GM12801 (cell line): ENCODE data around the gene ROBO2.

Experiments
- TF ChIP-seq, protein P1 (sequence below): IDR thresholded peaks from one replicate; pipeline ENCODE4 v1.5.1; 2011; ENCODE audit warnings: control low read depth; ENCODE audit not compliant: insufficient read length; ENCODE audit errors: extremely low read depth

Gene ROBO2

DNA sequence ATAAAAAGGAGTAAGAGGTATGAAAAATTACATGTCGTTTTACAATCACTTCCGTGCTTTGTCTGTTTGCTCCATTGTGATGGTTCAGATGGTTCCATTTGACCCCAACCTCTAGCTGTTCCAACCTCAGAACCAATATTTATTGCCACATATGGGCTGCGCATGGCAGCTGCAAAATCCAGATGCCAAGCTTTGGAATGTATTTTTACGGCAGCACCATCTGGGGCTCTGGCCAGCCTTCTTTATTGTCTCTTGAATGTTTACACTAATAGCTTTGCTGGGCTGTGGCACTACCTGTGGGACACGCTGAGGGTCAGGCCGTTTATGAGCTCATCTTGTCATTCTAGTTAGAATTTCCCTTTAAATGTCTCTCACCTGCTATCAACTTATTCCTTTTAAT lies 219.8 kb downstream of the ROBO2 start:
- TF ChIP-seq, protein P1, sequence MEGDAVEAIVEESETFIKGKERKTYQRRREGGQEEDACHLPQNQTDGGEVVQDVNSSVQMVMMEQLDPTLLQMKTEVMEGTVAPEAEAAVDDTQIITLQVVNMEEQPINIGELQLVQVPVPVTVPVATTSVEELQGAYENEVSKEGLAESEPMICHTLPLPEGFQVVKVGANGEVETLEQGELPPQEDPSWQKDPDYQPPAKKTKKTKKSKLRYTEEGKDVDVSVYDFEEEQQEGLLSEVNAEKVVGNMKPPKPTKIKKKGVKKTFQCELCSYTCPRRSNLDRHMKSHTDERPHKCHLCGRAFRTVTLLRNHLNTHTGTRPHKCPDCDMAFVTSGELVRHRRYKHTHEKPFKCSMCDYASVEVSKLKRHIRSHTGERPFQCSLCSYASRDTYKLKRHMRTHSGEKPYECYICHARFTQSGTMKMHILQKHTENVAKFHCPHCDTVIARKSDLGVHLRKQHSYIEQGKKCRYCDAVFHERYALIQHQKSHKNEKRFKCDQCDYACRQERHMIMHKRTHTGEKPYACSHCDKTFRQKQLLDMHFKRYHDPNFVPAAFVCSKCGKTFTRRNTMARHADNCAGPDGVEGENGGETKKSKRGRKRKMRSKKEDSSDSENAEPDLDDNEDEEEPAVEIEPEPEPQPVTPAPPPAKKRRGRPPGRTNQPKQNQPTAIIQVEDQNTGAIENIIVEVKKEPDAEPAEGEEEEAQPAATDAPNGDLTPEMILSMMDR = no peak

DNA sequence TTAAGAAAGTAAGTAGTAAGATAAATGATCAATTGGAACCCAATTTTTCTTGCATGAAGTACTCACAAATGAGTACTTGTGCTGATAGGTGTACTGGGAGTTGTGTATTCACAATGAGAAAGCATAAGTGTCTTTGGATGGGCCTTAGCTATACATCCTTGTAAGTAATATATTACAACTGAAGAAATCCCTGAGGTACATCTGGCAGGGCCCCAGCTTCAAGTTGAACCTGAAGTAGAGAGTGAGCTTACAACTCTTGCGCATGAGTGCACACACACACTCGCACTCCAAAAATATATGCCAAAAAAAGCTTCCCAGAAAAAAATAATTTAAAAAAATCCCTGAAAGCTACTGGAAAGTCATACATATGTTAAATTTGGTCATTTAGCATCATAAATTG lies 222.5 kb downstream of the ROBO2 start:
- TF ChIP-seq, protein P1 = no peak

DNA sequence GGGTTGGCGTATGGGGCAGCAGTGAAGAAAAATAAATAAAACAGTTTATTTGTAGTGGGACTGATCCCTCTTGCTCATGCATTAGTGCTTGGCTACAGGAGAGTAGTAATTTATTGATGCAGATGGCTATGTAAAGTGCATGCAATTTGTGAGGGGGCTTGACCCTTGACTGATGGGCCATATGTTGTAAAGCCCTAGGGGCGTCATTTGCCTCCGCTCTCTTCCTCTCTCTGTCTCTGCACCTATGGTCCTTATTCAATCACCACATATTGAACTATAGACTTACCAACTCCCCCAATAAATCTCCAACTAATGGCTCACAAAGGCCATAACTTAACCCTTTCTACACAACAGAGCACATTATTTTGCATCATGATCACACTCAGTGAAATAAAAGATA lies 227.7 kb downstream of the ROBO2 start:
- TF ChIP-seq, protein P1 = no peak

DNA sequence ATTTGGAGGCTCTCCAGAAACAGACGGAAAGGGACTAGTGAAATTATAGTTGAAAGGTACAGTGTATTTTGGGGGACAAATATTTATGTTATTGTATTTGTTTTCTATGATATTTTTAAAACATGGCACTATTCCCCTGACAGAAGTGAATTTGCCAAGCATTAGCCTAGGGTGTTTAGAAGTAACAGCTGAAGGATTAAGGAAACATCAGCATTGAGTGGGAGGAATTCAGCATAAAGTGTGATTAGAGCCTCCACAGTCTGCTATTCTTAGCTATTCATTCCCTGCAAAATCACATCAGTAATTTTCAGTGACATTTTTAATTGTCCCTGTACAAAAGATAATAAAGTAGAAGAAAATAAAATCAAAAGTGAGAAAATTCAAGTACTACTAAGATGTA lies 231.4 kb downstream of the ROBO2 start:
- TF ChIP-seq, protein P1 = no peak

DNA sequence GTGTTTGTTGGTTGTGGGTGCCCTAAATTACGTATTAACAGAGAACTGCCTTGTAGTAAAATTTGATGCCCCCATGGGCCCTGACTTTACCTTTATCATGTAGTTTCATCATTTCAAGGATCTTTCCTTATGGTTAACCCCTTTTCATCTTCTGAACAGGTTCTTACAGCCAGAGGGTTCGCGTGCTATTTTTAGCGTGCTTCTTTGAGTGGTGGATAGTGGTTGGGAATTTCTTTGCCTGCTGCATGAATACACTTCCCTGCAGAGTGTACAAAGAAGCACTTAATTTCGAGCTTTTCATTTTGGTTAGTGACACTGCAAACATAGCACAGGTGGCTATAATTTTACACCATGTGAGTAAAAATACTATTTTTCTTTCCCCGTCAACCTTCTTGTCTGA lies 231.8 kb downstream of the ROBO2 start:
- TF ChIP-seq, protein P1 = no peak

DNA sequence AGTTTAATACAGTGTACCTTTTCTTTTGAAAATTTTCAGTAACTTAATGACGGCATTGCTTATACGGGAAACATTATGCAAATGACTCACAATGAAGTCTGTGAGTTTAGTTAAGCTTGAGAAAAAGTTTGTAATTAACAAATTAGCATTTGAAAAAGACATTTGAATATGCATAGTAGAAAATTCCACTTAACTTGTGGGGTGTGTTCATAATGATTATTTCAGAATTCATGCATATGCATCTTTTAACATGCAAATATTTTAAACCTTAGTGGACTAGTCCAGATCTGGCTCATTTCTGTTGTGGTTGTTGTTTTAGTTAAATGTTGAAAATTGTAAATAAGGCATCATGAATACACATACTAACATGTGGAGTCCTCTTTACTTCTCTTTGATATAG lies 239.4 kb downstream of the ROBO2 start:
- TF ChIP-seq, protein P1 = no peak

DNA sequence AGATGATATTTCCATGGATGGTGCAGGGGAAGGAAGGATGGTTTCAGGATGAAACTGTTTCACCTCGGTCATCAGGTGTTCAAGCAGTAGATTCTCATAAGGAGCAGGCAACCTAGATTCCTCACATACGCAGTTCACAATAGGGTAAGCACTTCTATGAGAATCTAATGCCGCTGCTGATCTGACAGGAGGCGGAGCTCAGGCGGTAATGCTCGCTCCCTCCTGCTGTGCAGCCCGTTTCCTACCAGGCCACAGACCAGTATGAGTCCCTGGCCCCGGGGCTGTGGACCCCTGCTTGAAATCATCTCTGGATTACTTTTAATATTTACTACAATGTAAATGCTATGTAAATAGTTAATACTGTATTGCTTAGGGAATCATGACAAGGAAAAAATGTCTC lies 241.8 kb downstream of the ROBO2 start:
- TF ChIP-seq, protein P1 = no peak

DNA sequence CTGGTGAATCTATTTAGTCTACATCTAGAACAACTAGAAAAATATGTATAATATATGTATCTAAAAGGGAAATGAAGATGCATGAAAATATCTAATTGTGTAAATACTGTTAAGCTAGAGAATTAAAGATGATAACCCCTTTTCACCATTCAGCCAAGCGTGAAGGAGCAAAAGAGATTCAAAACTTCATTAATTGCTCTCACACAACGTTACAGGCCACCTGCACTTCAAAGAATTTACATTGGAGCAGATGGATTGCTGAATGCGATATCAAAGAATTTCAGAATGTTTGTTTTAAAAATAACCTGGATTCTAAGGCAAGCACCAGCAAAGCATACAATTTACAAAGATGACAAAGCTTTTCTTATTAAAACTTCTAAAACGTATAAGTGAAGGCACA lies 243.2 kb downstream of the ROBO2 start:
- TF ChIP-seq, protein P1 = no peak
